ENCODE data around the gene DNM3.
"Not testable (repeated sequence)": the region's sequence is repeated elsewhere in the genome, so short reads cannot be mapped to it uniquely, and the experiment has no call there.

DNM3 gene

GRCh38 chr1:171798311-171798710, 43.0 kb upstream of the DNM3 start:
- Histone ChIP-seq H3K4me3 (ENCODE audit: low read depth, low read length) (no peak overlapping the region), H3K36me3 (replicated peaks) (no peaks in the 10 kb centered on the region), H3K27ac (no peak overlapping the region), H3K27me3 (replicated peaks) (no peaks in the 10 kb centered on the region)
- no peak for DNase-seq
- in situ Hi-C loops (cut with HindIII; ENCODE audit: low pct_ligation_motif_present, low sequenced_read_pairs) = no loop called here
- TF ChIP-seq CTCF (IDR thresholded peaks at IDR 0.05; ENCODE audit: low read depth, low read length, missing control alignments) = no peak

- no peak overlapping the region for H3K4me3 ChIP-seq (ENCODE audit: low read depth, low read length)
- in situ Hi-C loops (cut with HindIII; ENCODE audit: low pct_ligation_motif_present, low sequenced_read_pairs) = no loop called here
These were observed 42.5 kb upstream of the DNM3 start for GRCh38 chr1:171798765-171799164.

GRCh38 chr1:171799166-171799565, 42.1 kb upstream of the DNM3 start:
- TF ChIP-seq CTCF (IDR thresholded peaks at IDR 0.05; ENCODE audit: low read depth, low read length, missing control alignments) = no peak
- in situ Hi-C loops (cut with HindIII; ENCODE audit: low pct_ligation_motif_present, low sequenced_read_pairs) = no loop called here
- no peaks in the 10 kb centered on the region for H3K27me3 ChIP-seq (replicated peaks)
- H3K4me3 ChIP-seq (ENCODE audit: low read depth, low read length) = no peak overlapping the region
- DNase-seq = no peak
- H3K27ac ChIP-seq = no peak overlapping the region
- H3K36me3 ChIP-seq (replicated peaks) = no peaks in the 10 kb centered on the region

More at GRCh38 chr1:171798765-171799164, 42.5 kb upstream of the DNM3 start:
- H3K36me3 ChIP-seq (replicated peaks) = no peaks in the 10 kb centered on the region
- H3K27ac ChIP-seq = no peak overlapping the region
- no peak for DNase-seq
- H3K27me3 ChIP-seq (replicated peaks) = no peaks in the 10 kb centered on the region
- TF ChIP-seq CTCF (IDR thresholded peaks at IDR 0.05; ENCODE audit: low read depth, low read length, missing control alignments) = no peak

GRCh38 chr1:171799698-171800097, 41.6 kb upstream of the DNM3 start:
- H3K36me3 ChIP-seq (replicated peaks); H3K27me3 ChIP-seq (replicated peaks); H3K27ac ChIP-seq; DNase-seq; H3K4me3 ChIP-seq (ENCODE audit: low read depth, low read length): not testable (repeated sequence)
- in situ Hi-C loops (cut with HindIII; ENCODE audit: low pct_ligation_motif_present, low sequenced_read_pairs) = loop anchor here (10.0 kb wide), 1 partner anchor 185 kb away; no protein-coding TSS in a partner anchor

- DNase-seq = peak; percentile 4
- in situ Hi-C loops (cut with HindIII; ENCODE audit: low pct_ligation_motif_present, low sequenced_read_pairs) = loop anchor here (10.0 kb wide), 1 partner anchor 184 kb away; no protein-coding TSS in a partner anchor
- no peaks in the 10 kb centered on the region for H3K27me3 ChIP-seq (replicated peaks)
These were observed 41.0 kb upstream of the DNM3 start for GRCh38 chr1:171800342-171800741.

GRCh38 chr1:171800851-171801250, 40.4 kb upstream of the DNM3 start:
- no peak for TF ChIP-seq CTCF (IDR thresholded peaks at IDR 0.05; ENCODE audit: low read depth, low read length, missing control alignments)
- H3K4me3 ChIP-seq (ENCODE audit: low read depth, low read length) = no peak overlapping the region
- DNase-seq = no peak
- H3K36me3 ChIP-seq (replicated peaks) = no peaks in the 10 kb centered on the region
- in situ Hi-C loops (cut with HindIII; ENCODE audit: low pct_ligation_motif_present, low sequenced_read_pairs) = loop anchor here (10.0 kb wide), 1 partner anchor 184 kb away; no protein-coding TSS in a partner anchor
- H3K27ac ChIP-seq = no peak overlapping the region
- no peaks in the 10 kb centered on the region for H3K27me3 ChIP-seq (replicated peaks)

More at GRCh38 chr1:171800342-171800741, 41.0 kb upstream of the DNM3 start:
- peak; percentile 25 for TF ChIP-seq CTCF (IDR thresholded peaks at IDR 0.05; ENCODE audit: low read depth, low read length, missing control alignments)
- H3K27ac ChIP-seq = no peak overlapping the region
- H3K36me3 ChIP-seq (replicated peaks) = no peaks in the 10 kb centered on the region
- H3K4me3 ChIP-seq (ENCODE audit: low read depth, low read length) = no peak overlapping the region

Measured in brain microvascular endothelial cell (primary cell).